ENCODE measurements around the gene IGSF5. TPM values are rescaled to one million over a fixed set of nuclear protein-coding genes. Genes with fewer than 3 reads are reported as not detected.

IGSF5 gene
- total and polyA plus RNA-seq, 9 of the 15 experiments (the other 6 are each of a cell fraction or from before 2014, with no cell fraction given), result not detected

GRCh38 chr21:39696618-39697017 is 48.4 kb upstream of the IGSF5 start (continued):
- TF ChIP-seq, protein P1, sequence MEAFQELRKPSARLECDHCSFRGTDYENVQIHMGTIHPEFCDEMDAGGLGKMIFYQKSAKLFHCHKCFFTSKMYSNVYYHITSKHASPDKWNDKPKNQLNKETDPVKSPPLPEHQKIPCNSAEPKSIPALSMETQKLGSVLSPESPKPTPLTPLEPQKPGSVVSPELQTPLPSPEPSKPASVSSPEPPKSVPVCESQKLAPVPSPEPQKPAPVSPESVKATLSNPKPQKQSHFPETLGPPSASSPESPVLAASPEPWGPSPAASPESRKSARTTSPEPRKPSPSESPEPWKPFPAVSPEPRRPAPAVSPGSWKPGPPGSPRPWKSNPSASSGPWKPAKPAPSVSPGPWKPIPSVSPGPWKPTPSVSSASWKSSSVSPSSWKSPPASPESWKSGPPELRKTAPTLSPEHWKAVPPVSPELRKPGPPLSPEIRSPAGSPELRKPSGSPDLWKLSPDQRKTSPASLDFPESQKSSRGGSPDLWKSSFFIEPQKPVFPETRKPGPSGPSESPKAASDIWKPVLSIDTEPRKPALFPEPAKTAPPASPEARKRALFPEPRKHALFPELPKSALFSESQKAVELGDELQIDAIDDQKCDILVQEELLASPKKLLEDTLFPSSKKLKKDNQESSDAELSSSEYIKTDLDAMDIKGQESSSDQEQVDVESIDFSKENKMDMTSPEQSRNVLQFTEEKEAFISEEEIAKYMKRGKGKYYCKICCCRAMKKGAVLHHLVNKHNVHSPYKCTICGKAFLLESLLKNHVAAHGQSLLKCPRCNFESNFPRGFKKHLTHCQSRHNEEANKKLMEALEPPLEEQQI (IDR thresholded peaks at IDR 0.05), result no peak
- TF ChIP-seq PRMT5 (CRISPR knock-in tag; IDR thresholded peaks at IDR 0.05) (no peak), STAT5A (IDR thresholded peaks at IDR 0.05; ENCODE audit: borderline replicate concordance, low read length) (no peak)
- TF ChIP-seq, protein P2, sequence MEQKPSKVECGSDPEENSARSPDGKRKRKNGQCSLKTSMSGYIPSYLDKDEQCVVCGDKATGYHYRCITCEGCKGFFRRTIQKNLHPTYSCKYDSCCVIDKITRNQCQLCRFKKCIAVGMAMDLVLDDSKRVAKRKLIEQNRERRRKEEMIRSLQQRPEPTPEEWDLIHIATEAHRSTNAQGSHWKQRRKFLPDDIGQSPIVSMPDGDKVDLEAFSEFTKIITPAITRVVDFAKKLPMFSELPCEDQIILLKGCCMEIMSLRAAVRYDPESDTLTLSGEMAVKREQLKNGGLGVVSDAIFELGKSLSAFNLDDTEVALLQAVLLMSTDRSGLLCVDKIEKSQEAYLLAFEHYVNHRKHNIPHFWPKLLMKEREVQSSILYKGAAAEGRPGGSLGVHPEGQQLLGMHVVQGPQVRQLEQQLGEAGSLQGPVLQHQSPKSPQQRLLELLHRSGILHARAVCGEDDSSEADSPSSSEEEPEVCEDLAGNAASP (IDR thresholded peaks at IDR 0.05), result no peak

- DNase-seq (ENCODE audit: extremely low read depth in 1 of 4, low spot score in 3 of 4) (no peak), ATAC-seq (no peak), FAIRE-seq (no peak)
- H3K79me2 ChIP-seq (ENCODE audit: control insufficient read depth, insufficient read depth, low read length), result no peaks in the 10 kb centered on the region
- CTCF ChIA-PET (ENCODE audit: low intra/inter-chr PET ratio), result no interaction called here
- no peak overlapping the region for H3K27ac ChIP-seq (ENCODE audit: extremely low read depth, low read depth, low read length)
- H3K4me3 ChIP-seq, result no peak overlapping the region
- no peaks in the 10 kb centered on the region for H4K20me1 ChIP-seq (replicated peaks; ENCODE audit: control insufficient read depth, insufficient read depth, low read length)
- in situ Hi-C loops (cut with MboI) (loop anchor here (5.0 kb wide), 1 partner anchor 178 kb away; no protein-coding TSS in a partner anchor), intact Hi-C loops (cut with micrococcal nuclease) (no loop called here)
- BruUV-seq (replicated peaks), result no TSS peak
- POLR2A ChIA-PET, result interaction anchor here (1.7 kb wide), 1 partner anchor 8 kb away, joined by 5 read pairs; no protein-coding TSS in a partner anchor
- H2AFZ ChIP-seq (ENCODE audit: low read depth, low read length), result no peak overlapping the region
- no peaks in the 10 kb centered on the region for H3K9me3 ChIP-seq (replicated peaks; ENCODE audit: control insufficient read depth, insufficient read depth, low read depth, low read length)
- no peaks in the 10 kb centered on the region for H3K36me3 ChIP-seq (ENCODE audit: control insufficient read depth, insufficient read depth, low read length)
- H3K4me1 ChIP-seq (replicated peaks in 1 of 2; ENCODE audit: control insufficient read depth in 2 of 2, insufficient read depth in 2 of 2, low read length in 2 of 2), result no peaks in the 10 kb centered on the region
- 5% methylated on average over 2 of the region's 2 CpGs for WGBS (ENCODE audit: insufficient coverage, low coverage, missing lambda C conversion rate)
- no peak overlapping the region for H3K4me2 ChIP-seq (ENCODE audit: insufficient read depth, low read length)
- no peak for TF ChIP-seq VEZF1 (CRISPR knock-in tag; IDR thresholded peaks at IDR 0.05)
- no peaks in the 10 kb centered on the region; a peak in 1 of 5 replicates for H3K27me3 ChIP-seq (ENCODE audit: control insufficient read depth in 2 of 2, insufficient read depth in 2 of 2, low read length in 2 of 2)
- no peaks in the 10 kb centered on the region for H3K9me1 ChIP-seq (ENCODE audit: control insufficient read depth, insufficient read depth, low read length)
- H3K9ac ChIP-seq (ENCODE audit: insufficient read depth in 1 of 2, low read depth in 2 of 2, low read length in 2 of 2), result no peak overlapping the region
Observed at GRCh38 chr21:39700318-39700717, 44.7 kb upstream of the IGSF5 start.
